KBM-7 (cell line): ENCODE results near the gene DNAJC27.
A peak's percentile ranks its signal among the peaks of the same experiment; 100 is the strongest.
"Not testable (repeated sequence)": the region's sequence is repeated elsewhere in the genome, so short reads cannot be mapped to it uniquely, and the experiment has no call there.

Experiments used
- DNase-seq: peaks from one replicate; pipeline ENCODE4 v3.0.0-alpha.2; 2015
- in situ Hi-C: fragments of 300-500 bp; cut with MboI; formaldehyde crosslinking; loops from 2 replicates; pipeline ENCODE4 v1.14.3; 2020; ENCODE audit warnings: low sequenced_read_pairs, low pct_unique_long_range_greater_than_20kb, mixed read lengths

The DNAJC27 gene

GRCh38 chr2:24971536-24972314, at the start of gene DNAJC27:
DNAJC27 (minus strand) TSS chr2:24971955; CDS start chr2:24971904, 51 bp downstream.
- in situ Hi-C loops, result no loop called here

GRCh38 chr2:25018681-25019080, 46.9 kb upstream of the DNAJC27 start:
- DNase-seq, result no peak
- in situ Hi-C loops, result no loop called here

More at GRCh38 chr2:24971536-24972314, at the start of gene DNAJC27:
- peak; percentile 98 for DNase-seq

- DNase-seq, result no peak
- in situ Hi-C loops, result no loop called here
These were observed 42.9 kb upstream of the DNAJC27 start for GRCh38 chr2:25014631-25015030.

GRCh38 chr2:25011342-25011741, 39.6 kb upstream of the DNAJC27 start:
- in situ Hi-C loops, DNase-seq: not testable (repeated sequence)

- in situ Hi-C loops, result no loop called here
- peak; percentile 62 for DNase-seq
These were observed 38.2 kb upstream of the DNAJC27 start for GRCh38 chr2:25009954-25010353.

GRCh38 chr2:25002066-25002465, 30.3 kb upstream of the DNAJC27 start:
- no peak for DNase-seq
- in situ Hi-C loops, result no loop called here

- in situ Hi-C loops, result no loop called here
- DNase-seq, result no peak
These were observed 29.5 kb upstream of the DNAJC27 start for GRCh38 chr2:25001325-25001637.

GRCh38 chr2:25000503-25001324, 29.0 kb upstream of the DNAJC27 start:
- no peak for DNase-seq
- in situ Hi-C loops, result no loop called here

GRCh38 chr2:25000036-25000435, 28.3 kb upstream of the DNAJC27 start:
- in situ Hi-C loops, result no loop called here

GRCh38 chr2:24999097-24999496, 27.3 kb upstream of the DNAJC27 start:
- DNase-seq, in situ Hi-C loops: not testable (repeated sequence)

More at GRCh38 chr2:25000036-25000435, 28.3 kb upstream of the DNAJC27 start:
- peak; percentile 21 for DNase-seq

GRCh38 chr2:24994146-24994724, 22.5 kb upstream of the DNAJC27 start:
- DNase-seq, result no peak
- in situ Hi-C loops, result no loop called here

GRCh38 chr2:24993406-24994145, 21.8 kb upstream of the DNAJC27 start:
- in situ Hi-C loops, result no loop called here
- peak; percentile 25 for DNase-seq

- DNase-seq, result no peak
- in situ Hi-C loops, result loop anchor here (10.0 kb wide), 1 partner anchor 138 kb away; no protein-coding TSS in a partner anchor
These were observed 14.6 kb upstream of the DNAJC27 start for GRCh38 chr2:24986372-24986771.

GRCh38 chr2:24985511-24985910, 13.8 kb upstream of the DNAJC27 start:
- no peak for DNase-seq
- in situ Hi-C loops, result loop anchor here (10.0 kb wide), 1 partner anchor 139 kb away; no protein-coding TSS in a partner anchor

GRCh38 chr2:24984912-24985311, 13.2 kb upstream of the DNAJC27 start:
- in situ Hi-C loops, result loop anchor here (10.0 kb wide), 1 partner anchor 140 kb away; no protein-coding TSS in a partner anchor
- peak; percentile 50 for DNase-seq

GRCh38 chr2:24981411-24982136, 9.8 kb upstream of the DNAJC27 start:
- no peak for DNase-seq
- in situ Hi-C loops, result loop anchor here (10.0 kb wide), 1 partner anchor 143 kb away; no protein-coding TSS in a partner anchor

- DNase-seq, result no peak
- in situ Hi-C loops, result no loop called here
These were observed 6.9 kb upstream of the DNAJC27 start for GRCh38 chr2:24978661-24979060.

- in situ Hi-C loops, result no loop called here
These were observed 5.9 kb upstream of the DNAJC27 start for GRCh38 chr2:24977631-24978030.

More at GRCh38 chr2:24977631-24978030, 5.9 kb upstream of the DNAJC27 start:
- DNase-seq, result no peak
